Mucosa of gallbladder (tissue), 1 donor: ENCODE results near the gene EXD3. TPM values are rescaled to one million over a fixed set of nuclear protein-coding genes. Genes with fewer than 3 reads are reported as not detected.

Experiments
- DNase-seq: peaks from one replicate; pipeline ENCODE4 v3.0.0-alpha.2; 2020; ENCODE audit warnings: low spot score
- total RNA-seq: library from RNA; stranded (reverse); gene quantifications from one replicate; pipeline ENCODE4 v1.2.1, GENCODE V29; 2021
- donor health status: DM: no; HTN: no; CAD: no.

EXD3 gene
- total RNA-seq, 1 donor from 2014 or later, result 47.6 TPM

- no peak for DNase-seq
Observed at GRCh38 chr9:137432687-137433348, 9.9 kb upstream of the EXD3 start.

- DNase-seq, result no peak
Observed at GRCh38 chr9:137431416-137431931, 8.5 kb upstream of the EXD3 start.

GRCh38 chr9:137430723-137431415 lies 7.9 kb upstream of the EXD3 start:
- no peak for DNase-seq

GRCh38 chr9:137429974-137430722 lies 7.2 kb upstream of the EXD3 start:
- no peak for DNase-seq

- DNase-seq, result no peak
Observed at GRCh38 chr9:137429546-137429890, 6.6 kb upstream of the EXD3 start.

- DNase-seq, result no peak
Observed at GRCh38 chr9:137428841-137429545, 6.0 kb upstream of the EXD3 start.

- DNase-seq, result no peak
Observed at GRCh38 chr9:137428311-137428630, 5.3 kb upstream of the EXD3 start.

GRCh38 chr9:137427454-137428310 lies 4.7 kb upstream of the EXD3 start:
- no peak for DNase-seq

- DNase-seq, result no peak
Observed at GRCh38 chr9:137426018-137426681, 3.2 kb upstream of the EXD3 start.

- DNase-seq, result no peak
Observed at GRCh38 chr9:137423514-137424291, 741 bp upstream of the EXD3 start.

- no peak for DNase-seq
Observed at GRCh38 chr9:137421838-137422603, 941 bp downstream of the EXD3 start.

- DNase-seq, result no peak
Observed at GRCh38 chr9:137417161-137418021, 5.6 kb downstream of the EXD3 start.

GRCh38 chr9:137416563-137417151 lies 6.3 kb downstream of the EXD3 start:
- no peak for DNase-seq

- no peak for DNase-seq
Observed at GRCh38 chr9:137416006-137416562, 6.9 kb downstream of the EXD3 start.

GRCh38 chr9:137415451-137415850 lies 7.5 kb downstream of the EXD3 start:
- no peak for DNase-seq

GRCh38 chr9:137412431-137412830 lies 10.5 kb downstream of the EXD3 start:
- DNase-seq, result no peak

- DNase-seq, result peak; percentile 90
Observed at GRCh38 chr9:137411645-137412380, 11.1 kb downstream of the EXD3 start.
